TTC549 (cell line): ENCODE measurements around the gene PHF23.
"Not testable (repeated sequence)": the region's sequence is repeated elsewhere in the genome, so short reads cannot be mapped to it uniquely, and the experiment has no call there.

Source experiments
- FAIRE-seq: peaks from 2 replicates; lab custom pipeline; 2012; peaks lifted over from hg19 to GRCh38; lab: Jason Lieb, UNC

The PHF23 gene

DNA sequence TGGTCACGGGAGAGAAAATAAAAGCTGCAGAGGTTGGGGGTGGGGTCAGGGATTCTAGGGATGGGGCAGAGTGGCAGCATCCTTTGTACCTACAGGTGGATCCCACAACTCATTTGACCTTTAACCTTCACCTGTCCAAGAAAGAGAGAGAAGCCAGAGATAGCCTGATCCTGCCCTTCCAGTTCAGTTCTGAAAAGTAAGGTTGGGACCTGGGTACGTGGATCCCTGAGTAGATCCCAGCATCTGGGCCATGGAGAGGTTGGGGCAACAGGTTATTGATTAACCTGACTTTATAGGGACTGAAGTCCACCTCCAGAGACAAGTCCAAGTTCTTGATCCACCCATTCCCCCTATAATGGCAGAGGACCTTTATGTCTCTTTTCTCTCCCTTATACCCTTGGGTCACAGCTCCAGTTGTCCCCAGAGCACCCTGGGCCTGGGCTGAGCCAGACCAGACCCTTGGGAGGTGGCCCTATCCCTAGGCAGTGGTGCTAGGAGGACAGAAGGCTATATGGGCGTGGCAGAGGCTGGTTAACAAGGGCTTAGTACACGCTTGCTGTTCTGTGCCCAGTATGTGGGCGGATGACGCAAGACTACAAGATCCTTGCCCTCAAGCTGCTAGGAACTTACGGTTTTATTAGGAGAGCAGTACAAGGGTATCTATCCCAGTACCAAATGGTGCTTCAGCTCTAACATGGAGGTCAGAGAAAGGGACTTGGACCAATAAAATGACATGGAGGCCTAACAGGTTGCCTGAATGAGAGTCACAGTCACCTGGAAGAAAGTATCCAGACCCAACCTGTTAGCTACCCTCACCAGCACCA, 19.7 kb upstream of the PHF23 start:
- no peak for FAIRE-seq

DNA sequence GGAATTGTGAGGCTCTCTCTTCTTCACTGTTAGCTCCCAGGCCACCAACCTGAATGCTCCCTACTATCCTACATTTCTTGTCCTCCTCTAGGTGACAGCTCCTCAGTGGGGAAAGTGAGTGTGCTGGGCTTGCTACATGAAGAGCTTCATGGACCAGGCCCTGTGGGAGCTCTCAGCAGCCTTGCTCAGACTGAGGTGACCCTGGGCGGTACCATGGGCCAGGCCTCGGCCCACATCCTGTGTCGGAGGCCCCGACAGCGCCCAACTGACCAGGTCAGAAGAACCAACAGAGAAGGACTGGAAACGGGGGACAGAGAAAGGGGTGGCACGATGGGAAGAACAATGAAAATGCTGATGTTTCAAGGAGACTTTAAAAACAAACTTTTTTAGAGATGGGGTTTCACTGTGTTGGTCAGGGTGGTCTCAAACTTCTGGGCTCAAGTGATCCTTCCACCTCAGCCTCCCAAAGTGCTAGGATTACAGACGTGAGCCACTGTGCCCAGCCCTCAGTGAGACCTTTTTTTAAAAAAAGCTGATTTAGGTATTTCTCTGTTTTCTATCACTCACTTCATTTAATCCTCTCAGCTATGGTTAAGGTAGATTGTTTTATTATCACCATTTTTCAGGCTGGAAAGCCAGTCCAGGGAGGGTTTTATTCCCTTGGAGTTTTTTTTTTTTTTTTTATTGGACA, 17.7 kb upstream of the PHF23 start:
- FAIRE-seq: no peak

DNA sequence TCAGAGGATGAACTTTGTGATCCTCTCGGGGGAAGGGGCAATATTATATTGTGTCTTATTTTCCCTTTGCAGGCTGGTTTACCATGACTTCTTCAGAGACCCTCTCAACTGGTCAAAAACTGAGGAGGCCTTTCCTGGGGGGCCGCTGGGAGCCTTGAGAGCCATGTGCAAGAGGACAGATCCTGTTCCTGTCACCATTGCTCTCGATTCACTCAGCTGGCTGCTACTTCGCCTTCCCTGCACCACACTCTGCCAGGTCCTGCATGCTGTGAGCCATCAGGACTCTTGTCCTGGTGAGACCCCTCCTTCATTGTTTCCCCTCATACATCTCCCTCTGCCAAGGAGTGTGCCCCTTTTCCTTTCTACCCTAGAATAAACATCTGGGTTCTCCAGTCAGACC, 15.3 kb upstream of the PHF23 start:
- no peak for FAIRE-seq

DNA sequence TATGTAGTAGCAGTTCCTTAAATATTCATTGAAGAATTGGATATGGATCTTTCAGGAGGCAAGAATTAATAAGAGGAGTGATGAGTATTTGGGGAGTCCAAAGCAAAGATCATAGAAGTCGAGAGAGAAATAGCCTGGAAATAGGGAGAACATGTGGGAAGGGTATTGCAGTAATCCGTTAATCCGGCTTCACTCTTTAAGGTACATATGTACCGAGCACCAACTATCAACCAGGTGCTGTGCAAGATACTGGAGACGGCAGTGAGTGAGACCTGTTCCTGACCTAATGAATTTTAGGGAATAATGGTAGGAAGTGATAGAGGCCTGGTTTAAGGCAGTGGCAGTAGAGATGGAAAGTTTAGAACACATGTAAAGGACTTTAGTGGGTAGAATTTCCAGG, 13.8 kb upstream of the PHF23 start:
- FAIRE-seq: no peak

DNA sequence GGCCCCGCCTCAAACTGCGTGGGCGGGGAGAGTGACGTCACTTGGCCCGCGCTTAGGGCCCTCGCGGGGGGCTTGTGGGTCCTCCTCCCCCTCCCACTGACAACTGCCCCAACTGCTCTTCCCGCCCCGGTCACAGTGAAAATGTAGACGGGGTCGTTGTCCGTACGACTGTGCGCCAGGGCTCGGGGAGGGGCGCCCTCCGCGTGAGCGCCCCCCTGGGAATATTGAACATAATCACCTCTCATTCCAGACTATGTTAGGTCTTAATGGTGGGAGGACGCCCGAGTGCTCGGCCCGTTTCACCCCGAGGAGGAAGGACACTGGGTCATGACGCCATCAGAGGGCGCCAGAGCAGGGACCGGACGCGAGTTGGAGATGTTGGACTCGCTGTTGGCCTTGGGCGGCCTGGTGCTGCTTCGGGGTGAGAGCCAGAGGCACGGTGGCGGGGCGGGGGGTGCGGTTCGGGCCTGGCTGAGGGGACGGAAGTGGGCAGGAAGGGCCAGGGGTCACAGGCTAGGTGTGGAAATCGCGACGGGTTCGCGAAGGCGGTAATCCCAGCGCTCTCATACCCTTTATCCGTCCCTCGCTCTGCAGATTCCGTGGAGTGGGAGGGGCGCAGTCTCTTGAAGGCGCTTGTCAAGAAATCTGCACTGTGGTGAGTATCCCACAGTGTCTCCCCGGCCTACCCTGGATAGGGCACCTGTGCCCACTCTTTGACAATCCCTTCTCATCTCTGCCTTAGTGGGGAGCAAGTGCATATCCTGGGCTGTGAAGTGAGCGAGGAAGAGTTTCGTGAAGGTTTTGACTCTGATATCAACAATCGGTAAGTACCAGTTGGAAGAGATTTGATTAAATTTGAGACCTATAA, 13.2 kb upstream of the PHF23 start, which contains the start of gene ELP5:
ELP5 (plus strand) TSS at position 40 of the 868 bp plus-strand sequence; CDS start at position 376, 336 bp downstream.
- no peak for FAIRE-seq

DNA sequence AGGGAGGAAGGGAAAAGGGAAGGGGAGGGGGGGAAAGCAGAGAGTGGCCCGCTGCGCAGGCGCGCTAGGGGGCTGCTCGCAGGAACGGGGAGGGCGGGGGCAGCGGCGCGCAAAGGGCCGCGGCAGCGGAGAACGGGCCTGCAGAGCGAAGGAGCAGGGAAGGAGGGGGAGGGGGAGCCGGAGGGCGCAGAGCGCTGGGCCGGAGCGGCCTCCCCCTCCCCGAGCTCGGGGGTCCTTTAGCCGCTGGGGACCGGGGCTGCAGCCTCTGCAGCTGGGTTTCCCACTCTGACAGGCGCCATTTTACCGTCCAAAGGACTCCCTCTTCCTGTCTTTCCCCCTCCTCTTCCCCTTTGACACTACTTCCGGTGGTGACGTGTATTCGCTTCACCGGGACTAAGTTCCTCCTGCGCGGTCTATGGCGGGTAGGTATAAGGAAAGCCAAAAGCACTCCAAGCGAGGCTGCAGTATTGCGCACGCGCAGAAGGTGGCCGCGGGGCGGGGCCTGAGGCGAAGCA, 12.5 kb upstream of the PHF23 start, which contains the start of gene CTDNEP1:
CTDNEP1 (minus strand) TSS at position 74 of the 515 bp plus-strand sequence. CDS start 438 bp downstream, outside the sequence.
- FAIRE-seq: peak; percentile 95

DNA sequence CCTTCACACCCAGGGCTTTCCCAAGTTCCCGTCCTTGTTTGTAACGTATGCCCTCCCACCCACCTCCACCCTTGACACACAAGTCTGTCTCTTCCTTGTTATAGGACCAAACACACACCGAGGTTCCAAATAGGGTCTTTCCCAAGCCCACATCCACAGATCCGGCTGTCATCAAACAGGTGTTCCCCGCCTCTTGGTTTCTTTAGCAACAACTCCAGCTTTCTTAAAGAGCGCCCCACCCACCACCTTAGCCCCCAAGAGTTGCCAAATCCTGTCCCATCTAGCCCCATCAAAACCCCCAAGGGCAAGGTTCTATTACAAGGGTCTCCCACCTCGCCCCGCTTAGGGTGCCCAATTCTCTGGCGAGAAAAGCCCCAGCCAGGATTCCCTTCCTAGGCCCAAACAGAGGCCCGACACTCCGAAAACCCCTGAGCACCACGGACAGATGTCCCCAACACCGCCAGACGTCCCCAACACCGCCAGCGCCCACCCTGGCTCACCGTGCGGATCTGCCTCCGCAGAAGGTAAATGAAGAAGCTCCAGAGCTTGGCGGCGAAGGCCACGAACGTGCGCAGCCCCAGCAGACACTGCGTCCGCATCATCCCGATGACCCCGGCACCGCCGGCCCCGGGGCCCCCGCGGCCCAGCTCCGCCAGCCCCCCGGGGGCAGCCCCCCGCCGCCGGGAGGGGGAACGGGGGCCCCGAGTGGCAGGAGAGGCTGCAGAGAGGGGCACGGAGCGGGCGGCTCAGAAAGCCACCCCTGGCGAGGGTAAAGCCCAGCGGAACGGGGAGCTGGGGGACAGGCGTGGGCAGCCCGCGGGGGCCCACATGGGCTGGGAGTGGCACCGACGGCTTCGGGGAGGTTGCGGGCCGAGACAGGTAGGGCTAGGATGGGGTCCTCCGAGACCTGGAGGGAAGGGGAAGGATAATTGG, 11.7 kb upstream of the PHF23 start:
- no peak for FAIRE-seq

DNA sequence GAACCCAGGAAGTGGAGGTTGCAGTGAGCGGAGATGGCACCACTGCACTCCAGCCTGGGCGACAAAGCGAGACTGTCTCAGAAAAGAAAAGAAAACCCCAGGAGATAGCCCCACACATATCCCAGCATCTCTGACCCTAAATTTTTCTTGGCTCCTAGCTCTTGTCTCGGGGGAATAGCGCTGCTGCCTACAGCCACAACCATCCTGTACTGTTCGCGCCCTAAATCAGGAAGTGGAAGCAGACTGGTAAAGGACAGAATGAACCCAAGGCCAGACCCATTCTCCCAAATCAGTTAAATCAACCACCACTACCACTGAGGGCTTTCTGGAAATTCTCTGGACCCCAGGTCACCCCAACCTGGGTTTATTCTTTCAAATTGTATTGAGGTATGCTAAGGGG, 10.6 kb upstream of the PHF23 start:
- no peak for FAIRE-seq

DNA sequence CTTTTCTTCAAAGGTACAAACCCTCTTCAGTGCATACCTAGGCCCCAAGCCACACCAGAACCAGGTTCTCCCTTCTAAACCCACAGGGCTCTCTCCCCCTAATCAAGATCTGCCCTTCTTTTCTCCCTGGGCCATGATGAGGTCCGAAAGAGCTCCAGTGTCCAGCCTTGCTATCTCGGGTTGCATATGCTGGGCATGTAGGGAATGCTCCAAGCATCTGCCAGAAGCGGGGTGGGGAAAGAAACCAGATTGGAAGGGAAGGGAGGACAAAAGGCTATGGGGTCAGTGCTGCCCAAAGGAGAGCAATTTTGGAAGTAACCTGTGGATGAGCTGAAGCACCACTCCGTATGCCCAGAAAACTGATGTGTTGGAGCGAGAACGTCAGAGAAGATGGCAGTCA, 10.0 kb upstream of the PHF23 start:
- FAIRE-seq: no peak

DNA sequence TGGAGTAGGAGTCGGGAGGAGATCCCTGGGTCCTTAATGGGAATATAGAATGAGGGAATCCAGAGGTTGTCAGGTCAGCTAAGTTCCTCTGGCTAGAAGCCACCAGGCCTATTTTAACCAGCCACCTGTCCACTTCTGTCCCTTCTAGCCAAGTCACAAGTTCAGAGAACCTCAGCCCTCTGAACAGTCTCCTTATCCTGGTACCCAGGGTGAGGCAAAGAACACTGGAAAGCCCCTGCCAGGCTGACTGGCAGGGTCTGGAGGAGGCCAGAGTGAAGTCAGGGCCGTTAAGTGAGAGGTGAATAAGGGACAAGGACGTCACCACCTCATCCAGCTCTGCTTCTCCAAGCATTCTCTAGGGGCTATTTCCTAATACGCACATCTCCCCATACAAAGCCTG, 9.5 kb upstream of the PHF23 start:
- no peak for FAIRE-seq

DNA sequence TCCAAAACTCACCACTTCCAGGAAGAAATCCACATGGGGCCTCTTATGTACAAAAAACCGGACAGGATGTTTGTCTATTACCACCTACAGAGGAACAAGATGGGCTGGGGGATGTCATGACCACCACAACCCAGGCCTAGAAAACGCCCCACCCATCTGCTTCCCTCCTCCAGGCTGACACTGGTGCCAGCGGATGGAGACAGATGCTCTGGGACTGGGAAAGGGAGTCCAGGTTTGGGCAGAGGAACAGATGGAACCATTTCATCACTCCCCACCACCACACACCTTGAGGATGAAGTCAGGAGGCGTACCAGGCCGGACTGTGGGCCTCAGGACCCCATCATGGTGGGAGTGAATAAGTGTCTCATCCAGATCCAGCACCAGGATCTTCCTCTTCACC, 7.5 kb upstream of the PHF23 start:
- no peak for FAIRE-seq

DNA sequence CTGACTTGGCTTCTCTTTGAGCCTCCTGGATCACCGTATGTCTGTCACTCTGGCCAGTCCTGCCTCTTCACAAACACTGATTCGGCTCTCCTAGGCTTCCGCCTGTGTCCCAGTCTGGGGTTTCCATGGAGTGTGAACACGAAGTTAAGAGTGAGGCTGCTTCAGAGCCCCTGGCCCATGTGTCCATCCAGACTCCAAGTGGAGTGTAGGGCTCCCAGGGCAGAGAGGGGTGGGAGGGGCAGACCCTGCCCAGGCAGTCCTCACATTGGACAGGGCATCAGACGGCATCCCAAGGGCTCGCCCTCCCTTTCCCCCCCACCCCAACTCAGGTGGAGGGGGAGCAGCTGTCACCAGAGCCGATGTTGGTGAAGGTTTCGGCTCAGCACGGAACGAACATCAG, 4.6 kb upstream of the PHF23 start:
- FAIRE-seq: not testable (repeated sequence)

DNA sequence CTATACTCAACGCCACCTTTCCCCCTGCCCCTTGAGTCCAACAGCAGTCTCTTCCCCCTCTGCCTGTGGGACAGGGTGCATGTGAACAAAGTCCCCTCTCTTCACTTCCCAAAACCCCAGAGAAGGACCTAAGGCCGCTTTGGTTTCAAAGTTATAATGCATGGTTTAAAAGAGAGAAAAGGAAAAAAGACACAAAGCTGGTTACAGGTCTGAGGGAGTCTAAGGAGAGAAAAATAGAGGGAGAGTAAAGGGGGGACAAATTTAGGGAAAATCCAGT, 4.1 kb upstream of the PHF23 start:
- FAIRE-seq: no peak

DNA sequence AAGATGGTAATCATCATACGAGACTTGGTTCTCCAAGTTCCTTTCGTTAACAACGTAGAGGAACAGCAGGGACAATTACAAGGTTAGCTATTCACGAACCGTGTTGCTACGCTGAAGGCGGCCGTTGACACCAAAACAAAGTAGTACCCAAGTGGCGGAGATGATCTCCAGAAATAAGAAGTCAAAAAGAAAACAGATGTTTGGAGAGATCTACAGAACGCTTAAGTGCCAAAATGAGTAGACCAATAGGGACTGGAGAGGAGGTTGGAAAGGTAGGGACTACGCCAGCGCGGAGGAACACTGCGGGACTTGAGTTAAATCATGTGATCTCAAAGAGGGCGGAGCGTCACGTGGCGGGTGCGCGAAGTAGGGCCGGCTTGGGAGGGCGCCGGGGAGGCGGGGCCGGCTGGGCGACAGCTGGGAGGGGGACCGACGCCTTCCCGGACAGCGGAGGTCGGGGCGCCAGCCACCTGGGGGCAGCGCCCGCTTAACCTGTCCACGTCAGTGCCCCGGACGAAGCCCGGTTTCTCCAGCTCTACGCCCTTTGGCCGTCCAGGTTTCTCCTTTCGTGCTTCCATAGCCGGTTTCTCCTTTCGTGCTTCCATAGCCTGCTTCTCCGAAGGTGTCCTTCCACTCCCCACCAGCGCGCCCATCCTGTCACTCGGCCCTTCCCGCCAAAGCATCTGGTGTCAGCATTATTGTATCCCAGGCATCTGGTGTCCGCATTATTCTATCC, 3.6 kb upstream of the PHF23 start:
- FAIRE-seq: no peak

DNA sequence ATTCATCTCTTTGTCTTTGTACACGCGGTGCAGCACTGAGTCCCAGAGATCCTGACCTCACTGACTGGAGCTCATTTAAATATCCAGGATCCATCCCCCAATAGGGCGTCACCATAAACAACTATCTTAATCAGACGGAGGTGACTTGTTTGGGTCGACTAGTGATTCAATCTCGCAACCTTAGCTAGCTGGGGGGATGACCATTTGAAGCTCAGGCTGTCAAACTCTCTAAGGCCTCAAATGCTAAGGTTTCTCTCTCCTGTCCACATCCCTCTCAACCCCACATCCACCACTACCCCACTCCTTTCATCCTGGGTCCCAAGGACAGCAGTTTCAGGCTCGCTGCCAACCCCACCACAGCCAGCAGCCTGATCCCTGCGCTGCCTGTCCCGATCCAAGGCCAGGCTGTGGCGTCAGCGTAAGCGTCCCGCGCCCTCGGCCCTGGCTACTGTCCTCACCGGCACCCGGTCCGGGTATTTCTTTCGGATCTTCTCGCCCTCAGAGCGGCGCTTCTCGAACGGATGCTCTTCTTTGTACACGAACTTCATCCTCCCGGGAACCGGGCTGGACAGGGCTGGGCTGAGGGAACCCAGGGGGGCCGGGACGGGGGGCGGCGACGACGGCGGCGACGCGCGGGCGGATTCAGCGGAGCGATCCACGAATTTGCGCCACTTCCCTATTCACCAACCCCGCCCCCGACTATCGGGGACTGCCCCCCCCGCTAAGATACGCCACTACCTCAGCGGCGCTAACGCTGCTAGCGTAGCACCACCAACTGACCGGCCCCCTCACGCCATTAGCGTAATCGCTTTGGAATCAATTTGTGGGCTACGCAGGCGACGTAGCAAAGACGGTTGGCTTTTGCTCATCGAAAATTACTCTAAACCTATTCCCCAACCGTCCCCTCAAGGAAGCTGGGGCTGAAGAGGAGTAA, 2.8 kb upstream of the PHF23 start, which contains the start of gene GABARAP:
GABARAP (minus strand) TSS at position 667 of the 934 bp plus-strand sequence; CDS start at position 548, 119 bp downstream.
- no peak for FAIRE-seq

DNA sequence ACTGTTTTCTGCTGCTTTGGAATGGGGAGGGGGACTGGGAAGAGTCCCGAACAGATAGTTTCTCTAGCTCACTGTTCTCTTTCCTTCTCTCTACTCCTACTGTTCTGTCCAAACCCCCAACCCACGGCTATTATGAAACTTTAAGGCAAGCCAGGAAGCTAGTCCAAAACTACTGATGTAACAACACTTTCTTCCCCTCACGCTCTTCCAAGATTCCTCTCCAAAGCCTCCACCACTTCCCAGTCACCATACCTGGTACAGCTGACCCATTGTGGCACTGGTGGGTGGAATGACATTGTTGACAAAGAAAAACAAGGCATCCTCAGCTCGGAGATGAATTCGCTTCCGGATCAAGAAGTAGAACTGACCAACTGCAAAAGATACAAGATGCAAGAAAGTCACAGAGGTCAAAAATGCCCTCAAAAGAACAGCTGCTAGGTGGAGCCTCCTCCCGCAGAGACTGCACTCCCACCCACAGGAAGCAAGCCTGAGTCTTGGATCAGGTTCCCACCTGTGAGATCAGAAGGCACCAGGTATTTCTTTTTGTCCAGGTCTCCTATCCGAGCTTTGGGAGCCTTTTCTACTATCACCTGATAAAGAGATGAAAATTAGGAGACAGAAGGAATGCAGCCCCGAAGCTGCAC, 2.0 kb upstream of the PHF23 start:
- no peak for FAIRE-seq

DNA sequence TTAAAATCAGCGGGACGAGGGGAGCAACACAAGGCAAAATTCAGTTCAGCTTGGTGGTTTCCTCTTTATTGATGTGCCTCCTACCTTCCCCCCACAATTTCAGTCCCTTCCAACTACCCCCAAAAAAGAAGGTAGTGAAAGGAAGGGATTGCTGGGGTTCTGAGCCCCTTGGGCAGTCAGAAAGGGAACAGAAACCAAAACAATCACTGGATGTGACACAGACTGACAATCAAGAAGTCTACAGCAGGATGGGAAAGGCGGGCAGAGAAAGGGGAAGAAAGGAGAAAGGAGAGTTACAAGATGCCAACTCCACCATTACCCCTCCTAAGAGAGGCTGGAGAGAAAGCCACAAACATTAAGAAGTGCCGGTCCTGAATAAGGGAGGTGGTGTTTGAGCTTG, 1.1 kb upstream of the PHF23 start:
- no peak for FAIRE-seq

DNA sequence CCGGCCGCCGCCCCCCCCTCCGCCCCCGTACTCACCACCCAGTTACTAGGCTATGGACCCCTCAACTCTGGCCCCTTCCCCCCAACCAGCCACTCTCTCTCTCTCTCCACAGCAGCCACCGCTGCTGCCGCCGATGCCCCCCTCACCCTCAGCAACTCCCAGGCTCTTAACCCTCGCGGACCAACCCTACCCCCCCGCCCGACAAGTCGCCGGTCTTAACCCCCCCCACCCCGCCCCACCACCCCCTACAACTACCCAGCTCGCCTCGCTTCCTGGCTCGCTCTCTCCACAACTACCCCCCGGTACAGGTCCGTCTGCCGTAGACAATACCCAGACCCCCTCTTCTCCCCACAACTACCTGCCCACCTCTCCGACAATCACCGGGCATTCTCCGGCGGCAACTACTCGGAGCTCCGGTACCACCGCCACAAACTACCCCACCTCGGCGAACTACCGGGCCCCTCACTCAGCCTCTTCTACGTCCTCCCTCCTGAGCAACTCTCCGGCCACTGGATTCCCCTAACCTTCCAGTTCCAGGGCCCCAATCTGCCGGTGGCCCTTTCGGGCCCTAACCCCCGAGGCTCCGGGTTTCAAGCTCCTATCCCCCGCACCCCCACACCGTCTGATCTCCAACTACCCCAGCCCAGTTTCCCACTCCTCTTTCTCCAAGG, 702 bp downstream of the PHF23 start:
- FAIRE-seq: no peak
